ENCODE results near the gene IKZF4. TPM values are rescaled to one million over a fixed set of nuclear protein-coding genes. Genes with fewer than 3 reads are reported as not detected.
A peak's percentile ranks its signal among the peaks of the same experiment; 100 is the strongest.
"Not testable (repeated sequence)": the region's sequence is repeated elsewhere in the genome, so short reads cannot be mapped to it uniquely, and the experiment has no call there.

The IKZF4 gene
- total and polyA plus RNA-seq, 4 experiments from 2014 or later, result 0.37 to 7.9 (median 4.7) TPM

DNA sequence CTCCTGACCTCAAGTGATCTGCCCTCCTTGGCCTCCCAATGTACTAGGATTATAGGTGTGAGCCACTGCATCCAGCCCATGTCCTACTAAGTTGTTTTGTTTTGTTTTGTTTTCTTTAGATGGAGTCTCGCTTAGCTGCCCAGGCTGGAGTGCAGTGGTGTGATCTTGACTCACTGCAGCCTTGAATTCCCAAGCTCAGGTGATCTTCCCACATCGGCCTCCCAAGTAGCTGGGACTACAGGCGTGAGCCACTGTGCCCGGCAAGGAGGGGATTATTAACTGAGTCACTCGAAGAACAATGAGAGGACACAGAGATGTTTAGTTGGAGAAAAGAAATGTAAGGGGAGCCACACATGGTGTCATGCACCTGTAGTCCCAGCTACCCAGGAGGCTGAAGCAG lies 41.1 kb downstream of the IKZF4 start:
- intact Hi-C loops (cut with micrococcal nuclease), result no loop called here
- Histone ChIP-seq H3K36me3 (ENCODE audit: insufficient read depth, low read length) (no peaks in the 10 kb centered on the region), H3K27me3 (ENCODE audit: insufficient read depth, low read length) (no peaks in the 10 kb centered on the region), H3K4me1 (ENCODE audit: insufficient read depth, low read length) (no peaks in the 10 kb centered on the region), H3K27ac (ENCODE audit: low read depth, low read length) (no peak overlapping the region), H3K4me3 (ENCODE audit: low read length in 2 of 2) (no peak overlapping the region), H3K9me3 (ENCODE audit: control insufficient read depth in 1 of 2, low read length in 2 of 2) (no peaks in the 10 kb centered on the region)
- DNase-seq, result no peak
- Mint-ChIP-seq H3K4me1 (no peaks in the 10 kb centered on the region), H3K27me3 (peaks cover 0 to 2% of the 10 kb centered on the region in 2 donors), H3K9me3 (peaks cover 0 to 4% (median 0%) of the 10 kb centered on the region in 8 donors), H3K27ac (no peak overlapping the region), H3K4me3 (no peak overlapping the region), H3K36me3 (no peaks in the 10 kb centered on the region)
- POLR2A ChIA-PET (ENCODE audit: partially characterized antibody), result no interaction called here
- CTCF ChIA-PET (ENCODE audit: partially characterized antibody), result interaction anchor here (1.2 to 2.0 kb wide), 2 partner anchors 33 to 56 kb away, joined by 3 to 7 read pairs; partner anchors contain the start of gene ZC3H10

- no peak overlapping the region for H3K4me3 ChIP-seq (ENCODE audit: low read length in 2 of 2)
- no peak for DNase-seq
- H3K36me3 ChIP-seq (ENCODE audit: insufficient read depth, low read length), result no peaks in the 10 kb centered on the region
- Mint-ChIP-seq H3K4me1 (no peaks in the 10 kb centered on the region), H3K36me3 (no peaks in the 10 kb centered on the region), H3K4me3 (no peak overlapping the region), H3K27me3 (peaks cover 0 to 2% of the 10 kb centered on the region in 2 donors), H3K9me3 (peaks cover 0 to 4% (median 0%) of the 10 kb centered on the region in 8 donors), H3K27ac (peak overlapping the region in 1 of 7 donors; percentile 37)
- no peaks in the 10 kb centered on the region for H3K4me1 ChIP-seq (ENCODE audit: insufficient read depth, low read length)
- intact Hi-C loops (cut with micrococcal nuclease), result no loop called here
- ChIA-PET POLR2A (ENCODE audit: partially characterized antibody) (no interaction called here), CTCF (ENCODE audit: partially characterized antibody) (interaction anchor here (1.2 kb wide), 1 partner anchor 55 kb away, joined by 3 read pairs; the partner anchor contains the start of gene ZC3H10)
- H3K27me3 ChIP-seq (ENCODE audit: insufficient read depth, low read length), result no peaks in the 10 kb centered on the region
- no peak overlapping the region for H3K27ac ChIP-seq (ENCODE audit: low read depth, low read length)
- H3K9me3 ChIP-seq (ENCODE audit: control insufficient read depth in 1 of 2, low read length in 2 of 2), result no peaks in the 10 kb centered on the region
Measured at GRCh38 chr12:56062996-56063395, 42.2 kb downstream of the IKZF4 start.

DNA sequence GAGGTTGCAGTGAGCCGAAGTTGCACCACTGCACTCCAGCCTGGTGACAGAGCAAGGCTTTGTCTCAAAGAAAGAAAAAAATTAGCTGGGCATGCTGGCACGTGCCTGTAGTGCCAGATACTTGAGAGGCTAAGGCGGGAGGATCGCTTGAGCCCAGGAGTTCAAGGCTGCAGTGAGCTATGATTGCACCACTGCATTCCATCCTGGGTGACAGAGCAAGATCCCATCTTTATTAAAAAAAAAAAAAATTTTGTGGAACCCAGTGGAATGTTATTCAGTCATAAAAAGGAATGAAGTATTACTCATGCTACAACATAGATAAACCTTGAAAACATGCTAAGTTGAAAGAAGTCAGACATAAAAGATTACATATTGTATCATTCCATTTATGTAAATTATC lies 50.8 kb downstream of the IKZF4 start:
- H3K27me3 Mint-ChIP-seq, result no peaks in the 10 kb centered on the region
- H3K36me3 Mint-ChIP-seq, result no peaks in the 10 kb centered on the region
- ChIA-PET CTCF (ENCODE audit: partially characterized antibody) (no interaction called here), POLR2A (ENCODE audit: partially characterized antibody) (interaction anchor here (0.6 kb wide), 1 partner anchor 236 kb away, joined by 3 read pairs; no protein-coding TSS in a partner anchor)
- H3K4me1 Mint-ChIP-seq, result no peaks in the 10 kb centered on the region
- no peak overlapping the region for H3K27ac ChIP-seq (ENCODE audit: low read depth, low read length)
- H3K9me3 Mint-ChIP-seq, result no peaks in the 10 kb centered on the region
- H3K9me3 ChIP-seq (ENCODE audit: control insufficient read depth in 1 of 2, low read length in 2 of 2), result no peaks in the 10 kb centered on the region
- H3K4me3 Mint-ChIP-seq, result no peak overlapping the region
- no peaks in the 10 kb centered on the region for H3K27me3 ChIP-seq (ENCODE audit: insufficient read depth, low read length)
- no peaks in the 10 kb centered on the region for H3K4me1 ChIP-seq (ENCODE audit: insufficient read depth, low read length)
- no peak overlapping the region for H3K27ac Mint-ChIP-seq
- no peaks in the 10 kb centered on the region for H3K36me3 ChIP-seq (ENCODE audit: insufficient read depth, low read length)
- no peak overlapping the region for H3K4me3 ChIP-seq (ENCODE audit: low read length in 2 of 2)
- DNase-seq, result no peak
- intact Hi-C loops (cut with micrococcal nuclease), result no loop called here

- Histone ChIP-seq H3K9me3 (ENCODE audit: control insufficient read depth in 1 of 2, low read length in 2 of 2) (no peaks in the 10 kb centered on the region), H3K27ac (ENCODE audit: low read depth, low read length) (no peak overlapping the region), H3K4me1 (ENCODE audit: insufficient read depth, low read length) (peaks cover 5% of the 10 kb centered on the region), H3K27me3 (ENCODE audit: insufficient read depth, low read length) (no peaks in the 10 kb centered on the region), H3K4me3 (ENCODE audit: low read length in 2 of 2) (no peak overlapping the region), H3K36me3 (ENCODE audit: insufficient read depth, low read length) (no peaks in the 10 kb centered on the region)
- Mint-ChIP-seq H3K4me3 (no peak overlapping the region), H3K36me3 (no peaks in the 10 kb centered on the region), H3K9me3 (no peaks in the 10 kb centered on the region), H3K4me1 (peaks cover 0 to 7% (median under 1%) of the 10 kb centered on the region in 4 donors), H3K27me3 (no peaks in the 10 kb centered on the region), H3K27ac (peak overlapping the region in 1 of 7 donors; percentile 10)
- intact Hi-C loops (cut with micrococcal nuclease), result no loop called here
- CTCF ChIA-PET (ENCODE audit: partially characterized antibody), result interaction anchor here (0.8 kb wide), 1 partner anchor 10 kb away, joined by 3 read pairs; no protein-coding TSS in a partner anchor
- POLR2A ChIA-PET (ENCODE audit: partially characterized antibody), result no interaction called here
- DNase-seq, result no peak
Measured at GRCh38 chr12:56074396-56074795, 53.6 kb downstream of the IKZF4 start.

GRCh38 chr12:56077966-56078365 lies 57.1 kb downstream of the IKZF4 start:
- H3K9me3 Mint-ChIP-seq; H3K36me3 ChIP-seq (ENCODE audit: insufficient read depth, low read length); H3K27me3 ChIP-seq (ENCODE audit: insufficient read depth, low read length); H3K9me3 ChIP-seq (ENCODE audit: control insufficient read depth in 1 of 2, low read length in 2 of 2); H3K27ac ChIP-seq (ENCODE audit: low read depth, low read length); H3K36me3 Mint-ChIP-seq; DNase-seq; H3K27me3 Mint-ChIP-seq; H3K4me3 ChIP-seq (ENCODE audit: low read length in 2 of 2): not testable (repeated sequence)
- CTCF ChIA-PET (ENCODE audit: partially characterized antibody), result interaction anchor here (0.7 to 2.0 kb wide), 5 partner anchors 25 to 80 kb away, joined by 3 to 9 read pairs (median 3); partner anchors contain the start of gene ZC3H10
- intact Hi-C loops (cut with micrococcal nuclease), result loop anchor here (2.0 kb wide), 1 partner anchor 31 kb away; no protein-coding TSS in a partner anchor
- Mint-ChIP-seq H3K27ac (peak overlapping the region in 1 of 7 donors; percentile 52), H3K4me3 (peak overlapping the region in 5 of 8 donors; percentile 5 to 80 (median 21)), H3K4me1 (peaks cover 0 to 25% (median 5%) of the 10 kb centered on the region in 4 donors)
- POLR2A ChIA-PET (ENCODE audit: partially characterized antibody), result interaction anchor here (1.3 to 6.1 kb wide), 2 partner anchors 26 to 40 kb away, joined by 7 to 70 read pairs; partner anchors contain the start of genes PA2G4, RPL41 and ZC3H10
- peaks cover 20% of the 10 kb centered on the region for H3K4me1 ChIP-seq (ENCODE audit: insufficient read depth, low read length)

DNA sequence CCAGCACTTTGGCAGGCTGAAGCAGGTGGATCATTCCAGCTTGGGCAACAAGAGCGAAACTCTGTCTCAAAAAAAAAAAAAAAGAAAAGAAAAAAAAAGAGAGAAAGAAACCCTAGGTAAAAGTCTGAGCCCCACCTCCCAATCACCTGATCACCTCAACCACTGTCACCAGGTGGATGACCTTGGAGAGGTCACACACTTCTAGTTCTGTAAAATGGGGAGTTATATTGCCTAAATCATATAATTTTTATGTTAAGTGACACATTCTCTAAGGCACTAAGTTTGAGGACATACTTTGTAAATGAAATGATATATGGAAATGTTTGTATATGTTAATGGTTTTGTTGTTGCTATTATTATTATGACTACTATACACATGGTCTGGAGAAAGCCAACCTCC lies 57.6 kb downstream of the IKZF4 start:
- ChIA-PET CTCF (ENCODE audit: partially characterized antibody) (interaction anchor here (0.7 to 2.2 kb wide), 7 partner anchors 24 to 81 kb away, joined by 3 to 7 read pairs (median 3); partner anchors contain the start of genes PA2G4 and ZC3H10), POLR2A (ENCODE audit: partially characterized antibody) (interaction anchor here (1.3 to 6.1 kb wide), 3 partner anchors 25 to 39 kb away, joined by 4 to 70 read pairs (median 23); partner anchors contain the start of genes PA2G4, RPL41 and ZC3H10)
- Histone ChIP-seq H3K4me1 (ENCODE audit: insufficient read depth, low read length) (peaks cover 20% of the 10 kb centered on the region), H3K4me3 (ENCODE audit: low read length in 2 of 2) (no peak overlapping the region), H3K27me3 (ENCODE audit: insufficient read depth, low read length) (peaks cover under 1% of the 10 kb centered on the region), H3K9me3 (ENCODE audit: control insufficient read depth in 1 of 2, low read length in 2 of 2) (no peaks in the 10 kb centered on the region), H3K36me3 (ENCODE audit: insufficient read depth, low read length) (no peaks in the 10 kb centered on the region), H3K27ac (ENCODE audit: low read depth, low read length) (no peak overlapping the region)
- no peaks in the 10 kb centered on the region for H3K36me3 Mint-ChIP-seq
- H3K4me1 Mint-ChIP-seq, result peaks cover 0 to 25% (median 5%) of the 10 kb centered on the region in 4 donors
- no peaks in the 10 kb centered on the region for H3K9me3 Mint-ChIP-seq
- H3K4me3 Mint-ChIP-seq, result peak overlapping the region; percentile 63 to 89 (median 81)
- no peaks in the 10 kb centered on the region for H3K27me3 Mint-ChIP-seq
- no peak for DNase-seq
- intact Hi-C loops (cut with micrococcal nuclease), result loop anchor here (2.0 kb wide), 1 partner anchor 32 kb away; no protein-coding TSS in a partner anchor
- H3K27ac Mint-ChIP-seq, result peak overlapping the region in 2 of 7 donors; percentile 52 to 79

- ChIA-PET POLR2A (ENCODE audit: partially characterized antibody) (interaction anchor here (0.8 to 6.1 kb wide), 6 partner anchors 24 to 143 kb away, joined by 3 to 70 read pairs (median 5); partner anchors contain the start of genes PA2G4, RPL41, SMARCC2 and ZC3H10), CTCF (ENCODE audit: partially characterized antibody) (interaction anchor here (1.0 to 2.2 kb wide), 7 partner anchors 12 to 356 kb away, joined by 3 to 7 read pairs (median 5); partner anchors contain the start of genes PA2G4 and ZC3H10)
- H3K4me3 Mint-ChIP-seq, result peak overlapping the region; percentile 84 to 91 (median 88)
- Histone ChIP-seq H3K36me3 (ENCODE audit: insufficient read depth, low read length) (no peaks in the 10 kb centered on the region), H3K4me3 (ENCODE audit: low read length in 2 of 2) (peak overlapping the region; percentile 52 to 86), H3K9me3 (ENCODE audit: control insufficient read depth in 1 of 2, low read length in 2 of 2) (no peaks in the 10 kb centered on the region), H3K27me3 (ENCODE audit: insufficient read depth, low read length) (peaks cover 6% of the 10 kb centered on the region), H3K27ac (ENCODE audit: low read depth, low read length) (peak overlapping the region; percentile 2), H3K4me1 (ENCODE audit: insufficient read depth, low read length) (peaks cover 20% of the 10 kb centered on the region)
- peaks cover 0 to 25% (median 5%) of the 10 kb centered on the region in 4 donors for H3K4me1 Mint-ChIP-seq
- intact Hi-C loops (cut with micrococcal nuclease), result loop anchor here (1.0 to 2.0 kb wide), 3 partner anchors 25 to 39 kb away; partner anchors contain the start of genes PA2G4 and ZC3H10
- no peaks in the 10 kb centered on the region for H3K36me3 Mint-ChIP-seq
- DNase-seq, result peak; percentile 27 to 65 (median 40)
- peak overlapping the region in 6 of 7 donors; percentile 36 to 91 (median 72) for H3K27ac Mint-ChIP-seq
- H3K27me3 Mint-ChIP-seq, result peaks cover 0 to 3% of the 10 kb centered on the region in 2 donors
- no peaks in the 10 kb centered on the region for H3K9me3 Mint-ChIP-seq
Measured at GRCh38 chr12:56078931-56079722, 58.3 kb downstream of the IKZF4 start.

Measured in CD4-positive, alpha-beta memory T cell (primary cell).